CD4-positive, alpha-beta T cell treated with Interleukin-17A for 1 hour (primary cell): ENCODE data around the gene ZNFX1.

Source experiments
- DNase-seq: peaks from one replicate; pipeline ENCODE4 v3.0.0-alpha.2; 2020

ZNFX1 gene

DNA sequence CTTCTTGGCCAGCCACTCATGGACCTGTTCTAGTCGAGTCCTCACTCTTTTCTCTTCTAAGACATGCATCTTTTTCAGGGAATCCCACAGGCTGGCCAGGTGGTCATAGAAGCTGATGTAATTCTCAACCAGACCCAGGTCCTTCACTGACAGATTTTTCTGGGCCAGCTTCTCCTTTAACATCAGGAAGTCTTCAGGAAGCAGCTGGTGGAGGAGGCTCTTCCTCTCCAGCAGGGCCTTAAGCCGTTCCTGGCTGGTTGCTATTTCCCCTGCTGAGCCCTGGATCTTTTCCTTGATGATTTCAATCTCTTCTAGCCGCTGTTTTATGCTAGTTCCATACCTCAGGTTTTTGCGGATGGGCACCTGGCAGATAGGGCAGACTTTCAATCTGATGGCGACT, 30.1 kb downstream of the ZNFX1 start:
- DNase-seq: no peak

DNA sequence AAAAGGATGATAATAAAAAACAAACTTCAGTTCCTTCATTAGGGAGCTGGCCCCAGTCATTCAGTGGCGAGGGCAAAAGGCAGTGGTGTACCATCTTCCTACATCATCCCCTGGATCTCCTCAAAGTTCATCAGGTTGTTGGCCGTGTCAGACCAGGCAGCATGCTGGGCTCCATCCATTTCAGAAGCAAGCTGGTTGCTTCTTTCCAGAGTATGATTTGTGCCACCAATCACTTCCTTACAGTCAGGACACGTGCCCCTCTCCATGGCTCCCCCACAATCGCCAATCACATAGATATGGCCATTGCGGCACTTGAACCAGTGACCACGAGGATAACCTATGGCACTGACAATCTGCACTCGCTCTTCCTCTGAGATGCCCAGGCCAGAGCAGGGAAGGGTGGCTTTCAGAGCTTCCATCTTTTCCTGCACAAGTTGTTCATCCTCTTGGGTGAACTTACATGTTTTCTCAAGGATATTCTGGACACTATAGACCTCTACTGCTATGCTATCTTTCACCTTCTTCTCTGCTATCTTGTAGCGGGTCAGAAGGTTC, 30.6 kb downstream of the ZNFX1 start:
- no peak for DNase-seq

DNA sequence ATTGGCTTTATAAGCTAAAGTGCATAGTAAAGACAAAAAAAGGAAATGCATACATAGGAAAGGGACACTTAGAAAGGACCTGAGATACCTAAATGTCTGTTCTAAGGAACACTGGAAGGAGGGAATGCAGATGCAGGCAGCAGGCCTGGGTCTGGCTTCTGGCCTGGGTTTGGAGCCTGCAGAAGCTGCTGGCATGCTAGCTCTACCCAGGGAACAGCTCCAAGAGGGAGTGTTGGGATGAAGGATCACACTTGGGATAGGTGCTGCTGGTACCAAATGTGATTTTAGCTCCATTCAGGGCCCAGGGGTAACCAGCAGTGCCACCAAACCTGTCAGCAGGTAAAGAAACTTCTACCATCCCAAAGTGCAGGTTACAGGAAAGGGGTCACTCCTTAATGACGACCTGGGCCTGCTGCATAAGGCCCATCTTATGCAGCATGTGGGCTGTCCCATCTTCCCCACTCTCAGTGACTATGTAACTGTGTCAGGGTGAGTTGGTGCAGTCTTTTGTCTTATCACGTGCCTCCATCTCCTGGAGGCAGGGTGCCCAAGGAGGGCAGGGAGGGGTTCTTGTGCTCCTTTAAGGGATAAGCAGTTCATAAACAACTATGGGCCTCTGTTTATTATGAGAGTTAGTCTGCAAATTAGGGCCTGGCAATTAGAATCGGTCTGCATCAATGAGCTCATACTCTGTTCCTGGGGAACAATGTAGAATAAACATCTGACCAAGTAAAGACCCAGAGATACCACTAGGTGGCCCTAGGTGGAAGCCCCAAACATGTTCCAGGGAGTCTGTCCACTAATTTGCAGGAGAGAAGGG, 31.7 kb downstream of the ZNFX1 start:
- DNase-seq: peak; percentile 52

DNA sequence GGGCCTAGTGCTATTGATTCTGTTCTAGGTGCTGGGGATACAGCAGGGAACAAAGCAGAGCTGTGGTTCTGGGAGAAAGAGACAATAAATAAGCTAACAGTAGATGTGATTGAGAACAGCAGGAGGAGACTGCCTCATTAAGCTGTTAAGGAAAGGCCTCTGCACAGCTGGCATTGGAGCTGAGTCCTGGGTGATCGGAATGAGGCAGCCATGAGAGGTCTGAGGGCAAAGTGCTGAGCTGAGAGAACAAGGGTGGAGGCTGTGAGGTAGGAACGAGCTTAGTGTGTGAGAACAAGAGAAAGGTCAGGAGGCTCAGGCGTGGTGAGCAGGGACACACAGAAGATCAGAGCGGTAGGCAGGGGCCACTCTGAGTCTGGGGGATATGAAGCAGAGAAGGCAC, 40.3 kb downstream of the ZNFX1 start:
- DNase-seq: no peak

DNA sequence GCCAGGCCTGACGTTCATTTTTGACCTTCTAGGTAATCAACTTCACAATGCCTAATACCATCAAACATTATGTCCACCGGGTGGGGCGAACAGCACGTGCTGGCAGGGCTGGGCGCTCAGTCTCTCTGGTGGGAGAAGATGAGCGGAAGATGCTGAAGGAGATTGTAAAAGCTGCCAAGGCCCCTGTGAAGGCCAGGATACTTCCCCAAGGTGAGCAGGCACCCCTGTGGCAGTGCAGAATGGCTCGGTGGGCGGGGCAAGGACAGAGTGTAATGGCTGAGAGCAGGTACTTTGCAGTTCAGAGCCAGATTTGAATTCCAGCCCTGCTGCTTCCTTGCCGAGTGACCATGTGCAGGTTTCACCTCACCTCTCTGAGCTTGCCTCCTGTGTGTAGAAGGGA, 41.6 kb downstream of the ZNFX1 start:
- no peak for DNase-seq

DNA sequence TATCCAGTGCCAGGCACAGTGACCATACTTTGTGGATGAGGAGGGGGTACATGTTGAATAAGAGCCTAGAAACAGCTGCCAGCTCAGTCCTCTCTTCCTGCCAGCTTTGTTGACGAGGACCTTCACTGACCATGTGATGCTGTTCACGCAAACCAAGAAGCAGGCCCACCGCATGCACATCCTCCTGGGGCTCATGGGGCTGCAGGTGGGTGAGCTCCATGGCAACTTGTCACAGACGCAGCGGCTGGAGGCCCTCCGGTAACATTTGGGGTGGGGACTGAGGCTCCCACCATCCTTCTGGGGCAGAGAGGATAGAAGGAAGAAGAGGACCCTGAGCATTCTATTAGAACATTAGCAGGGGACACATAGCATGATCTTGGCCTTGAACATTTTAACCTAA, 43.0 kb downstream of the ZNFX1 start:
- DNase-seq: no peak

DNA sequence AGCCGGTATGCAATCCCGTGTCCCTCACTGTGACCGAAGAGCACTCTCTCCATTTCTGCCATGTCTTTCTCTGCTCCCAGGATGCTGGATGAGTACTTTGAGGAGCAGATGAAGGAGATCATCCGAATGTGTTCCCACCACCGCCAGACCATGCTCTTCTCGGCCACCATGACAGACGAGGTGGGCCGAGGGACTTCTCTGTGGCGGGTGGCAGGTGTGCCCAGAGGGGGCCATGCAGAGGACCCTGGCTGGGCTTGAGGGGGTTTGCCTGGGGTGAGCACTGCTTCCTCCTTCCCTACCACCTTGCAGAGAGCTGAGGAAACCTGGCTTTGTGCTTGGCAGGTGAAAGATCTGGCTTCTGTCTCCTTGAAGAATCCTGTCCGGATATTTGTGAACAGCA, 44.6 kb downstream of the ZNFX1 start:
- DNase-seq: no peak

DNA sequence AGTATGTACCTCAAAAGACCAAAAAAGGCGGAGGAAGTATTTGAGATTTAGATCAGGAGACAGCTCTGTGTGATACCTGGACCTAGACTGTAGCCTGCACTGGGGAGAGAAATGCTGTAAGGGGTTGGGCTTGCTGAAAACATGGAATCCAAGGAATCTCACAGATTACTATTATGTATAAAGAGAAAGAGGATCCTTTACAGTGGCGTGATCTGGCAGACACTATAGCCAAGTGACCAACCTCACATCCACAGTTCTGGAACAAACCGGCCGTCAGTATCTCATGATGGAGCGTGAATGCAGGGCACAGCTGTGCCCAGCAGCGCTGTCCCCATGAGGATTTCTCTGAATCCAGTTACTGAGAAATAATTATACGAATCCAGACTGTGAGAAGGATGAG, 46.4 kb downstream of the ZNFX1 start:
- no peak for DNase-seq

DNA sequence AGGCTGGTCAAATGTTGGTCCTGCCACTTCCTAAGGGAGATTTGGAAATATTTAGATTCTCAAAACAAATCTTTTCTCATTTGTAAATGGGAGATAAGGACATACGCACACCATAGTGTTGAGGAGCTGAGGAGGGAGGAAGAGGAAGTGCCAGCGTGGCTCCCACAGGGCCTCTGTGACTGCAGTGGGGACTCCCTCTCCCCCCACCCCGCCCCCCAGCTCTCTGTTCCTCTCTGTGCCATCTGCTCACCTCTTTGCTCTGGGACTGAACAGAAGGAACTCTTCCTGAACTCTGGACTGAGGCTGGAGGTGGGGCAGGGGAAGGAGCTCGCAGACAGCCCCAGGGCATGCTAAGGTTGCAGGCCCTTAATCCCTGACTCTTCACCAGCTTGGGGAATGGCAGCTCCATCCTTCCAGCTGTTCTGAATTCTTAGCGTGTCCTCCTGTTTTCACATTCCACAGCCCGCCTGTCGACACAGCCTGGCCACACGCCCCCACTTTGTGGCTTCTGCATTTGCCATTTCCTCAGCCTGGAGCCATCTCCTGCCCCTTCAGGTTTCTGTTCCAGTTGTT, 47.2 kb downstream of the ZNFX1 start:
- no peak for DNase-seq

DNA sequence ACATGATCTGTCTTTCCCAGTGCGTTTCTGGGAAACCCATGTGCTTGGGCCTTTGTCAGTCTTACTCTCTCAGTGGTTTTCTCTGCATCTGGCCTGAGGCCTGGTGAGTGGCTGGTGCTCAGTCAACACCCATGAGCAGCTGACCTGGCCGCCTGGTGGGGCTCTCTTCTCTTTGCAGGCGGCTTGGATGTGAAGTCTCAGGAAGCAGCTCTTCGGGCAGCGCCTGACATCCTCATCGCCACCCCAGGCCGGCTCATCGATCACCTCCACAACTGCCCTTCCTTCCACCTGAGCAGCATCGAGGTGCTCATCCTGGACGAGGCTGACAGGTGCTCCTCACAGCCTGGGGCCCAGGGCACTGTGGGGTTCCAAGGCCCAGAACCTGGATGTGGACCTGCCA, 47.8 kb downstream of the ZNFX1 start:
- no peak for DNase-seq

DNA sequence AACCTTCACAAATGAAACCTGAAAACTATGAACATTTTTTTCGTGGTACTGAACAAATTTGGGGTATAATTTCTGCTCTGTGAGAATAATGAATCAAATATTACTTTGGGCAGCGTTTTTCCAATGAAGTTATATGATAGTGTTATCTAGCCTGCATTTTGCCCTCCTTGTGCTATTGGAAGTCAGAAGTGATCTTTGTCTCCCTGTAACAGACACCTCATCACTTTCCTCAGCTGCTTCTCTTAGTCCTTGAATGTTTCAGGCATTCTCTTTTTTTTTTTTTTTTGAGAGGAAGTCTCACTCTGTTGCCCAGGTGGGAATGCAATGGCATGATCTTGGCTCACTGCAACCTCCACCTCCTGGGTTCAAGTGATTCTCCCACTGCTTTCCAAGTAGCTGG, 48.5 kb downstream of the ZNFX1 start:
- DNase-seq: no peak

DNA sequence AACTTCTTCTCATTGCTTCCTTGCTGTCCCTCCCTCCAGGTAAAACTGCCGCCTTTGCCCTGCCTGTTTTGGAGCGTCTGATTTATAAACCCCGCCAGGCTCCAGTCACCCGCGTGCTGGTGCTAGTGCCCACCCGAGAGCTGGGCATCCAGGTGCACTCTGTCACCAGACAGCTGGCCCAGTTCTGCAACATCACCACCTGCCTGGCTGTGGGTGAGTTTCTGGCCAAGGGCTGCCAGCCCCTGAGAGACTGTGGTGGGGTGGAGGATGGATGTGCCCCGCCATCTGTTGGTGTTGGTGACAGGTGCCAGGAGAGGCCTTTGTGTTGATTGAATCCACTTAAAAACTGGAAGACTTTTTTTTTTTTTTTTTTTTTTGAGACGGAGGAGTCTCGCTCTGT, 49.2 kb downstream of the ZNFX1 start:
- DNase-seq: no peak

DNA sequence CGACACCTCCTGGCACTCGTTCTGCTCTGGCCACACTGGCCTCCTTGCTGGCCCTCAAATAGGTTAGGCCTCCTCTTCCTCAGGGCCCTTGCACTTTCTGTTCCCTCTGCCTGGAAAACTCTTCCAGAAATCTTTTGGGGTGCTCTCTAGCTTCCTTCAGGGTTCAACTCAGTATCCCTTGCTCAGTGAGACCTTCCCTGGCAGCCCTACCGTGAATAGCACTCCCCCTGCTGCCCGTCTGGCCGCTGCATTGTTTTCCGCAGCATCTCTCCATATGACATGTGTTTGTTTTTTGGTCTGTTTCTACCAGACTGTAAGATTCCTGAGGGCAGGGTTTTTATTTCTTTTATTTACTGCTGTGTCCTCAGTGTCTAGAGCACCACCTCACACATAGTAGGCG, 52.0 kb downstream of the ZNFX1 start:
- DNase-seq: no peak

DNA sequence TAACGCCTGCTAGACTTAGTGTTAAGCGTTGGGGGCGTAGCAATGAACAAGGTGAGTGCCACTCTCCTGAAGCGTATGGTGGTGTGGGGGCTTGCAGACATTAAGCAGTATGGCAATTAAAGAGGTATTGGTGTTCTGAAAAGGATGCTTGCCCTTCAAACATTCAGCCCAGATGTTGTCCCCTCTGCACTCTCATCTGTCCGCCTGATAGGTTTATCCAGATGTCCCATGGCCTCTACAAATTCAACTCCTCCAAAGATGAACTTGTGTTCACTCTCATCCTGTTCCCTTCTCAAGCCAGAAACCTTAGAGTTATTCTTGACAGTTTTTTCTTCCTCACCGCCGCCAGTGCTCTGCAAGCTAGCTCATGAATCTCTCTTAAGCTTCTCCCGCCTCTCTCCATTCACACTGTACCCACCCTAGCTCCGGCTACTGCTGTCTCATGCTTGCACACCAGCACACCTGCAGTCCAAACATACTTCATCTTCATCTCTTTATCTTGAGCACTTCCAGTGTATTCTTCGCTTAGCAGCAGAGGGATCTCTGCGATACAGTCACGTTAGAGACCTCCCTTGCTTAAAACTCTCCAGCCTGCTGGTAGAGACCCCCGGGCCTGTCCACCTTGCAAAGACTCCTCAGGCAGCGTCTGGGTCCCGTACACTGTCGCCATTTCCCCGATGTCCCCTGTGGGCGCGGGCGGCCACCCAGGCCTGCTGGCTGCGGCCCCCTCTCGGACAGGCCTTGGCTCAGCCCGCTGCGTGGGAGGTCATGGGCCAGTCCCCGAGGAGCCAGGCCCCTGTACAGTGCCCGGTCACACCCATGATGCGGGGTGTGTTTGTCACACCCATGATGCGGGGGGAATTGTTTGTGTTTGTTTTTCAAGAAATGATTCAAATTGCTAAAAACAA, 57.7 kb downstream of the ZNFX1 start:
- DNase-seq: no peak

DNA sequence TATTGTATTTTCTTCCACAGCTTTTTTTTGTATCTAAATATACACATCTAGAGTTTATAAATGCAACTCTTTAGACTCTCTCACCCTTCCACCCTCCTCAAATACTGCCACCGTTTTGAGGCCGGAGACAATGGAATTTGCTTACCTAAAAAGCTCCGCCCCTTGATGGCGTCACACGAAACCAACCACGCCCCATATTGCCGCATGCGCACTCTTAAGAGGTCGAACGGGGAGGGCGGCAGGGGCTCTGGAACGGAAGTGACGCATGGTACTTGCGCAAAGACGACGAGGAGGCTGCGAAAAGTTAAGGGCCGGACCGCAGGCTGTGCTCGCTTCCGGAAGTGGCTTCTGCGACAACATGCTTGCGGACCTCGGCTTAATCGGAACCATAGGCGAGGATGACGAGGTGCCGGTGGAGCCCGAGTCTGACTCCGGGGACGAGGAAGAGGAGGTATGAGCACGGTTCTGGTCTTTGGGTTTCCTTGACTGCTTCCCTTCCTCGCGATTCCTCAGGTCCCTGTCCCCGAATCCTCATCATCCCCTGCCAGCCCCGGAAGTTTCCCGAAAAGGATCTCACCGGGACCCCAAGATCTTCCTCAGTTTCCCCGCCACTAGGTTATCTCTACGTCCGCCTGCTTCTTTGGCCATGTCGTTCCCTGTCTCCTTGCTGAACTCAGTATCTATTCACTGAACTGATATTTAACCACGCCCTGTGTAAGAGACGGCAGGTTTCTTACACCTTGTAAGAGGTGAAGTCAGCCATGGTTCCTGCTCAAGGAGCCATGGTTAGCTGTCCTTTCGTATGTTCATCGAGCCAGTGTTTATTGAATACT, 58.5 kb downstream of the ZNFX1 start, which contains the start of gene DDX27:
TSS of gene DDX27 (plus strand) at position 326 of the 833 bp plus-strand sequence. CDS start at position 359, 33 bp downstream.
- DNase-seq: peak; percentile 98

DNA sequence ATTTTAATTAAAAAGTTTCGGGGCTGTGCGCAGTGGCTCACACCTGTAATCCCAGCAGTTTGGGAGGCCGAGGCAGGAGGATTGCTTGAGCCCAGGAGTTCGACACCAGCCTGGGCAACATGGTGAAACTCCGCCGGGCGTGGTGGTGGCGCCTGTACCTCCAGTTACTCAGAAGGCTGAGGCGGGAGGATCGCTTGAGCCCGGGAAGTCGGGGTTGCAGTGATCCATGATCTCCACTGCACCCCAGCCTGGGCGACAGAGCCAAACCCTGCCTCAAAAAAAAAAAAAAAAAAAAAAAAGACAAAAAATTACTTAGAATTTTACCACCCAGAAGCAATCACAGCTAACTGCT, 59.1 kb downstream of the ZNFX1 start:
- DNase-seq: peak; percentile 16

DNA sequence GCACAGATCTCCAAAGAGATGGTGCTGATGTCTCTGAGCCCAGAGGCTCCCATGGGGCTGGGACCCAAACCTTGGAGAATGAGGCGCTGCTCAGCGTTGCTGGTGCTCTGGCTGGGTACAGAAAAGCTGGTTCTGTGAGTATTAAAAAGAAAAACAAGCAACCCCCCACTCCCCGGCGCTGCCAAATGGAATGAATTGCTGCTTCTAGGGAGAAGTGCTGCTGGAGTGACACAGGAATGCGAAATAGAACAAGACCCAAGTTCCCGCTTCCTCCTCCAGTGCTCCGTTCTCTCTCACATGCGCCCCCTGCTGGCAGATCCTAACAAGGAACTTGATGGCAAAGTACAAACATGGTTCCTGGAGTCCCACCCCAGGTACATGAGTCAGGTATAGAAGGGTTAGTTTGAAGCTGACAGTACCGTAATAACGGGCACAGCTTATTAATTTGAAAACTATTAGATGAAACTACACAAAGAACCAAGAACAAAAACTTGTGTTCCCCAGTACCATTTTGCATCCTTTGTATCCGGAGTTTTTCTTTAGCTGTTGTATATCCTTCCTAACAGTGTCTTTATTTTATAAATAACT, 60.8 kb downstream of the ZNFX1 start:
- peak; percentile 91 for DNase-seq

DNA sequence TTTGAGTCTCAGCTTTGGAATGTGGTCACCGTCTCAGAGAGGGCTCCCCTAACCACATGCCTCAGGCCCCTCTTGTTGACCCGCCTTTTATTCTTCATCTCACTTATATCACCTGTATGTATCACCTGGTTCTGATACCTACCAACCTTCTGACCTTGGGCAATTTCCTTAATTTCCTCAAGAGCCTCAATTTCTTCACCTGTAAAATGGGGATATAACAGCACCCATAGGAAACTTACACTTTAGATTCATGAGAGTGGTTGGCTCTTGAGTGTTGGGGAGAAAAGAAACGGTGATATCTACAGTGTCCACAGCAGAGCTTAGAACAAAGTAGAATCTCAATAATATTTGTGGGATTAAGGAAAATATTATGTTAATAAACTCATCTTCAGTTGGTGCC, 62.6 kb downstream of the ZNFX1 start:
- no peak for DNase-seq

DNA sequence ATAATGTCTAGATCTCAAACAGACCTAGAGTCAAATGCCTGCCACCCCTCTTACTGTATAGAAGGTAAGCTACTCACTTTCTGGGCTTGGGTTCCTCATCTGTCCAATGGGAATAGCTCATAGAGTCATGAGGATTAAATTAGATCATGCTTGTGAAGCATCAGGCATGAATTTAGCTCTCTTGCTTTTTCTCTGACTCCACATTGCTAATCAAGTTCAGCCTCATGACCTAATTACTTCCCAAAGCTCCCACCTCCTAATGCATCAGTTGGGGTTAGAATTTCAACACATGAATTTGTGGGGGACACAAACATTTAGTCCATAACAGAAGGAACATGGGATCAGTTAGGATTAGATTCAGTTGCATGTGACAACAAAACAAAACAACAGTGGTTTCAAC, 63.3 kb downstream of the ZNFX1 start:
- no peak for DNase-seq

DNA sequence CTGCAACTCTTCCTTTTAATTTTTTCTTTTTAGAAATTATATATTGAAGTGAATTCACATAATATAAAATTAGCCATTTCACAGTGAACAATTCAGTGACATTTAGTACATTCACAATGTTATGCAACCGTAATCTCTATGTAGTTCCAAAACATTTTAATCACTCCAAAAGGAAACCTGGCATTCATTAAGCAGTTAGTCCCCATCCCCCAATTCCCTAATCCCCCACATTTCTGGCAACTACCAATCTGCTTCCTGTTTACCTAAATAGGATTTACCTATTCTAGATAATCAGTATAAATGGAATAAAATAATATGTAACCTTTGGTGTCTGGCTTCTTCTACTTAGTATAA, 67.1 kb downstream of the ZNFX1 start:
- DNase-seq: no peak

DNA sequence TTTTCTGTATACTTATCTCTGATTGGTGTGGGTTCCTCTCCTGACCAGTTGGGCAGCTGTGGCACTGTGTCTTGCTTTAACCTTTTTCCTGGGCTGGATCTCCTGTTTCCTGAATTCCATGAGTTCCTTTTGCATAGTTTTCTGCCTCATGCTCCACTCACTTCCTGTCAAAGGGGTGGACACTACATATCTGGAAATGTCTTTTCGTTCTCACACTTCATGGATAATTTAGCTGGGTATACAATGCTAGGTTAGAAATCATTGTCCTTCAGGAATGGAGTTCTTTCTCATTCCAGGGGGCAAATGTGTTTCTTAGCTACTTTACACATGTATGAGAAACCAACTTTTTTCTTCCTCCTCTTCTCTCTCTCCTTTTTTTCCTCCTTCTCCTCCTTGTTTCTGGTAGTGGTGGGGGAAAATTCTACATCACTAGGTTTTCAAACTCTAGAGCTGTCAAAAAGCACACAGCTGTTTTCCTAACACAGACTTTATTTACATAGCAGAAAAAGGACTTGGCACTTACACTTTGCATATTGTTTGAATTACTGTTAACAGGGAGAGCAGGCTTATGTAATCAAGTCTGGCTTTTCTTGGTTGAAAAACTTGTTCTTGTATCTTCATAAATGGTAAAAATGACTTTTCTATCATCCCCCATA, 67.6 kb downstream of the ZNFX1 start:
- no peak for DNase-seq

DNA sequence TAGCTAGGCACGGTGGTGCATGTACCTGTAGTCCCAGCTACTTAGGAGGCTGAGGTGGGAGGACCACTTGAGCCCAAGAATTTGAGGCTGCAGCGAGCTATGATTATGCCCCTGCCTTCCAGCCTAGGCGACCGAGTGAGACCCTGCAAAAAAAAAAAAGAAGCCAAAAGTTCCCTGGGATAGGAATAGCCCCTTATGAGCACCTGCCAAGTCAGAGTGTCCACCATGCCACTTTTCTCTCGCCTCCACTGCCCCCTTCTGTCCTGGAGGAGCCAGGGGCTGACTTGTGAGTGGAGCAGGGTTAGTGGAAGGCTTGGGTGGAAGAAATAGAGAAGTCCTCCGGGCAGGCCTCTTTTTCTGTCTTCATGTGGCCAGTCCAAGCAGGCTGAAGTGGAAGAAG, 70.8 kb downstream of the ZNFX1 start:
- DNase-seq: no peak
